IPS-18c (cell line): ENCODE measurements around the gene UPK3A.
A peak's percentile ranks its signal among the peaks of the same experiment; 100 is the strongest.
"Not testable (repeated sequence)": the region's sequence is repeated elsewhere in the genome, so short reads cannot be mapped to it uniquely, and the experiment has no call there.

Source experiments
- H3K4me3 ChIP-seq: 2 replicates; pipeline ENCODE4 v1.7.0; 2013; ENCODE audit warnings: low read depth, mild to moderate bottlenecking, low read length, moderate library complexity; ENCODE audit not compliant: insufficient read depth
- H3K9me3 ChIP-seq: one replicate; pipeline ENCODE4 v1.6.1; 2013; ENCODE audit warnings: mild to moderate bottlenecking, low read length, moderate library complexity; ENCODE audit not compliant: control insufficient read depth, insufficient read depth

Gene UPK3A

GRCh38 chr22:45270095-45271020 lies 14.4 kb upstream of the UPK3A start:
- H3K9me3 ChIP-seq: no peaks in the 10 kb centered on the region
- H3K4me3 ChIP-seq: no peak overlapping the region

- Histone ChIP-seq H3K9me3 (no peaks in the 10 kb centered on the region), H3K4me3 (no peak overlapping the region)
These were observed 13.0 kb upstream of the UPK3A start for GRCh38 chr22:45271667-45272201.

- Histone ChIP-seq H3K9me3 (no peaks in the 10 kb centered on the region), H3K4me3 (no peak overlapping the region)
These were observed 12.3 kb upstream of the UPK3A start for GRCh38 chr22:45272498-45272897.

- Histone ChIP-seq H3K9me3 (no peaks in the 10 kb centered on the region), H3K4me3 (no peak overlapping the region)
These were observed 11.2 kb upstream of the UPK3A start for GRCh38 chr22:45273452-45274075.

GRCh38 chr22:45276507-45277105 lies 8.1 kb upstream of the UPK3A start:
- no peaks in the 10 kb centered on the region for H3K9me3 ChIP-seq

GRCh38 chr22:45277720-45278119 lies 7.0 kb upstream of the UPK3A start:
- H3K4me3 ChIP-seq, H3K9me3 ChIP-seq: not testable (repeated sequence)

More at GRCh38 chr22:45276507-45277105, 8.1 kb upstream of the UPK3A start:
- no peak overlapping the region for H3K4me3 ChIP-seq

GRCh38 chr22:45278125-45278524 lies 6.6 kb upstream of the UPK3A start:
- H3K9me3 ChIP-seq: no peaks in the 10 kb centered on the region
- H3K4me3 ChIP-seq: no peak overlapping the region

GRCh38 chr22:45280587-45280980 lies 4.2 kb upstream of the UPK3A start:
- Histone ChIP-seq H3K4me3 (no peak overlapping the region), H3K9me3 (peaks cover 3% of the 10 kb centered on the region)

- Histone ChIP-seq H3K9me3 (peaks cover 3% of the 10 kb centered on the region), H3K4me3 (no peak overlapping the region)
These were observed 3.7 kb upstream of the UPK3A start for GRCh38 chr22:45281010-45281409.

GRCh38 chr22:45285263-45286058 lies 712 bp downstream of the UPK3A start:
- H3K9me3 ChIP-seq: peaks cover 3% of the 10 kb centered on the region
- peak overlapping the region; percentile 60 for H3K4me3 ChIP-seq

- H3K4me3 ChIP-seq: no peak overlapping the region
- H3K9me3 ChIP-seq: peaks cover 3% of the 10 kb centered on the region
These were observed 2.3 kb downstream of the UPK3A start for GRCh38 chr22:45286854-45287551.

- Histone ChIP-seq H3K9me3 (peaks cover 2% of the 10 kb centered on the region), H3K4me3 (no peak overlapping the region; the same call in 1 of the 2 replicates)
These were observed 5.7 kb downstream of the UPK3A start for GRCh38 chr22:45290410-45290936.

GRCh38 chr22:45291061-45291930 lies 6.5 kb downstream of the UPK3A start:
- Histone ChIP-seq H3K4me3 (no peak overlapping the region), H3K9me3 (peaks cover 2% of the 10 kb centered on the region)

- Histone ChIP-seq H3K4me3 (no peak overlapping the region), H3K9me3 (peaks cover 2% of the 10 kb centered on the region)
These were observed 7.2 kb downstream of the UPK3A start for GRCh38 chr22:45291931-45292290.

- no peak overlapping the region for H3K4me3 ChIP-seq
- peaks cover 2% of the 10 kb centered on the region for H3K9me3 ChIP-seq
These were observed 8.1 kb downstream of the UPK3A start for GRCh38 chr22:45292731-45293442.
